Measurements from ENCODE around the gene NNMT. TPM values are rescaled to one million over a fixed set of nuclear protein-coding genes. Genes with fewer than 3 reads are reported as not detected.
"Not testable (repeated sequence)": the region's sequence is repeated elsewhere in the genome, so short reads cannot be mapped to it uniquely, and the experiment has no call there.

NNMT gene
- total RNA-seq, 1 donor from 2014 or later = 21.6 TPM

- DNase-seq = no peak
These were observed 13.9 kb downstream of the NNMT start for GRCh38 chr11:114310095-114310494.

- DNase-seq = no peak
These were observed 15.7 kb downstream of the NNMT start for GRCh38 chr11:114311946-114312345.

- DNase-seq = no peak
These were observed 17.9 kb downstream of the NNMT start for GRCh38 chr11:114314096-114314495.

DNA sequence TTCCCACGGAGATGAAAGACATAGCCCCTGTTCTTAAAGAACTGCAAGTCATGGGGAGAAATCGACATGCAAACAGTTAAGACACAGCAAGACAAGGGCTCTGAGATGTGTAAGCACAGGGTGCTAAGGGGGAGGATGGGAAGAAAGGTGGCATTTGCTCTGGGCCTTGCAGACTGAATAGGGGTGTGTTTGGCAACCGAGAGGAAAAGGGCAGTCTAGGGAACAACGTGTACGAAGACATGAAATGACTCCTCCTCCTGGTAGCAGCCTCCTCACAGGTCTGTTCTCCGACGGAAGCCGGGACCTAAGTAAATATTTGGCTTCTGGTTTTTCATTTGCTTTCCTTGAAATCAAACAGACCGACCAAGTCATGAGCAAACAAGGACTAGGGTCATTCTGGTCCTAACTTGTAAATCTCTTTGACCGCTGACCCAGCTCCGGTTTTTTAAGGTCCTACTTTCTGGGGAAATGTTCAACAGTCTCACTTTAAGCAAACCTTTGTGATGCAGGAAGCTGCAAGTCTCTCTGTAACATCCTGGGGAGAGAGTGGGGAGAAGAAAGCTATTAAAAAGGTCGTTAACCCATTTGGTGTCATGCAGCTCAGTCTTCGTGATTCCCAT lies 19.7 kb downstream of the NNMT start:
- no peak for DNase-seq

GRCh38 chr11:114316980-114317786 lies 21.0 kb downstream of the NNMT start:
- no peak for DNase-seq

- DNase-seq = peak; percentile 49
These were observed 21.6 kb downstream of the NNMT start for GRCh38 chr11:114317787-114318137.

DNA sequence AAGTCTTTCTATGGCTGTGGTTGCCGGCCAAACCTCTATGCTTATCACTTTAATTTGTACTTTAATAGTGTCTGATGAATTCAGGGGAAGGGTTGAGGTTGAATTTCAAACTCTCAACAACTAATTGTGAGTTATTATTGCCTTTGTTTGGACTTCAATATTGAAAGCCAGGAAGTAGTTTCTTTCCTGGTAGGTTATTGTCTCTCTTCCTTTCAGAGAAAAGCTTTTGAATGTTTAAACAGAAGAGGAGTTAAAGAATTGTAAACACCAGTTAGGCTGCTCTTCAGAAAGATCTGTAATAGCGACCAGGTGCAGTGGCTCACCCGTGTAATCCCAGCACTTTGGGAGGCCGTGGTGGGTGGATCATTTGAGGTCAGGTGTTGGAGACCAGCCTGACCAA lies 22.2 kb downstream of the NNMT start:
- no peak for DNase-seq

- no peak for DNase-seq
These were observed 23.6 kb downstream of the NNMT start for GRCh38 chr11:114319716-114320328.

GRCh38 chr11:114321621-114322257 lies 25.5 kb downstream of the NNMT start:
- no peak for DNase-seq

DNA sequence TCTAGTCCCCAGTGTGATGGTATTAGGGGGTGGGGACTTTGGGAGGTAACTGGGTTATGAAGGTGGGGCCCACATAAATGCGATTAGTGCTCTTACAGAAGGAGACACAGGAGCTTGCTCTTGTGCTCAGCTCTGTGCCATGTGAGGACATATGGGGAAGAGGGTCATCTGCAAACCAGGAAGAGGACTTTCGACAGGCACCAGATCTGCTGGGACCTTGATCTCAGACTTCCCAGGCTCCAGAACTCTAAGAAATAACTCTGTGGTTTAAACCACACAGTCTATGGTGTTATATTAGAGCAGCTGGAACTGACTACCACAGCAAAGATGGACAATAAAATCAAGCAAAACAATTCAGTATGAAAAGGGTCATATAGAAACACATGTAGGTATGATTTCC lies 26.7 kb downstream of the NNMT start:
- DNase-seq = no peak

DNA sequence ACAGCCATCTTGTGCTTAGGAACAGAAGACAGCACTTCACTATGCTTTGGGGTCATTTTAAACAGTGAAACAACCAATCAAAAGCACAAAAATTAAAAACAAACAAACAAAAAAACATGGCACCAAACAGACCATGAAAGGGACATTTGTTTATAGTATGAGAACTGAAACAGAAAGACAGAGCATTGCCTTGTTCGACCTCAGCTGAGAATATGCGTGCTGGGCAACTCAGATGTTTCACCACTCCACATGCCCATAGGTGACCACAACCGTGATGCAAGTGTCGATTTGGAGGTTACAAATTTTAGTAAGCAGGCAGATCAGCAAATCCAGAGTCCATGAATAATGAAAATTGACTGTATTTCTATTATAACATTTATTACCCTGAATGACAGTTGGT lies 30.0 kb downstream of the NNMT start:
- DNase-seq = no peak

DNA sequence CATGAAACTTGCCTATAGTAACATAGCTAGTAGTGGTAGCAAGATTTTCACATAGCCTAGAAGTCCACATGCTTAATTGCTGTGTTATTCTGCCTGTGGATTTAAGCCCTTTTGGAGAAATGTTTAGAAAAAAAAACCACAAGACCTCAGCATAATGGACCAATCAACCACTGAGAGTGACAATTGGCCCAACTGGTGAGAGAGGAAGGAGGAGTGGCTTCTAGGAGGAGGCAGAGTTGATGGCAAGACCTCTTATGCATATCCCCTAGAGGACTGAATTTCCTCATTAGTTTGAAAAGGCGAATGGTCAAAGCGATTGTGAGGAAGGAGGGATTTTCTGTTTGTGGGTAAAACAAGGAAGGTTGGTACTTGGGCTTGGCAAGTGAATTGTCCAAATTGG lies 30.6 kb downstream of the NNMT start:
- no peak for DNase-seq

DNA sequence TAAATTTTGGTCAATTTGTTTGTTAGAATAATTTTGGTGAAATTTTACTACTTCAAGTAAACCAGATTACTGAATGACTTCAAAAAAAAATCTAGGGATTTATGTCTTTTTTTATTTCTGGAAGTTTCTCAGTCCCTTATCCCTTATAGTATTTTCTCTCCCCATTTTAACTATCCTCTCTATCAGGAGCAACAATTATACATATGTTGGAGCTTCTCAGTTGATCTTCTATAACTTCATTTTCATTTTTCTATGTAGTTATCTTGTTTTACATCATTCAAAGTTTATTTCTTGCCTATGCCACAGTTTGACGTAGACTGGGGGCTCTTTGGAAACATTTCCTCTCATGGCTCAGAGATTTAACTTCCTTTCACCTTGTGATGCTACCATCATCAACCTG lies 34.2 kb downstream of the NNMT start:
- DNase-seq = no peak

- peak; percentile 77 for DNase-seq
These were observed 44.3 kb downstream of the NNMT start for GRCh38 chr11:114340311-114341131.

GRCh38 chr11:114341667-114342066 lies 45.5 kb downstream of the NNMT start:
- DNase-seq = not testable (repeated sequence)

DNA sequence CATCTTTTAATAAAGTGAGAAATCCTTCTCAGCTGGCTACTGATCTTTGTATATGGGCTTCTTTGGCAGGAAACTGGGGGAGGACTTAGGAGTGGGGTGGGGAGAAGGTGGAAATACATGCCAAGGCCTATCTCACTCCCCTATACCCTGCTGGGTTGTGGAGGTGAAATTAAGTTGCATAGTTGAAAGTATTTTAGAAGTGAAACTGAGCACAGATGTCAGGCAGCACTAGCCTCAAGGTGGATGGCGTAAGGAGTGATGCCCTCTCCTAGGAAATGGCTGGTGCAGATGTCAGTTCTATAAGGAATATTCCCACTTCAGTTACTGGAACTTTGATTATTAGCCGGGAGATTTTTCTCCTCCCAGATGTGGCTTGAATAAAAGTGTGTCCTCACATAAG lies 46.3 kb downstream of the NNMT start:
- no peak for DNase-seq

DNA sequence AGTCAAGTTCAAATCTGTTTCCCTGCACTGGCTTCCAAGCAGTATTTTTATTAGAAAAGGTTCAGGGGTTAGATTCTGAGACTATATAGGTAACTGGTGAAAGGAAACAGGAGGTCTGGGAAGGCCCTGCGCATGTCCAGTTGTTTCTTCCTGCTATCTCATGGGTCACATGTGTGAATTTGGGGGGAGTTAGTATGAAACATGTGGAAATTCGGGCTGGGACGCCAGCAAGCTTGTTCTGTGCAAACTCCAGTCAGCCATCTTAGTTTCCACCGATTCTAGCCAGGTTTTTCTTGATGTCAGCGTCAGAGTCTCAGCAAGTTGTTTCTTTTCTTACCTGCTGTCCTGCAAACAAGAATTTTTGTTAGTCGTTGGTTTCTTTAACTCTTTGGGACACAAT lies 46.8 kb downstream of the NNMT start:
- no peak for DNase-seq

DNA sequence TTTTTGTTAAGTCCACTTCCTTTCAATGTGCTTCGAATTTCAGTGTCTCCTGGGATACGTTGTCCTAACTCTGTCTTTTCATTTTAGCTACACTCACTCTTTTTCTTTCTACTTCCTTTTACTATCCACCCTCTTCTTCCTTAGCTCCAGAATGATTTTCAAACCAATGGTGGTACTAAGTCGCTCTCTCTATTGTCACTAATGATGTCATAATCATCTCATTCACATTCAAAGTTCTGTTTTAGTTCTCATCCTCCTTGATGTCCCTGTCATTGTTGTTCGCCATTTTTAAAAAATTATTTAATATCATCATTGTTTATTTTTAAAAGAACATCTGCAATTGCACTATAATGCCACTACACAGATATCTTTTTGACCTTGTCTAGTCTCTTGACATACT lies 47.3 kb downstream of the NNMT start:
- DNase-seq = no peak

- DNase-seq = no peak
These were observed 48.3 kb downstream of the NNMT start for GRCh38 chr11:114344494-114344893.

GRCh38 chr11:114345575-114346222 lies 49.5 kb downstream of the NNMT start:
- DNase-seq = no peak

DNA sequence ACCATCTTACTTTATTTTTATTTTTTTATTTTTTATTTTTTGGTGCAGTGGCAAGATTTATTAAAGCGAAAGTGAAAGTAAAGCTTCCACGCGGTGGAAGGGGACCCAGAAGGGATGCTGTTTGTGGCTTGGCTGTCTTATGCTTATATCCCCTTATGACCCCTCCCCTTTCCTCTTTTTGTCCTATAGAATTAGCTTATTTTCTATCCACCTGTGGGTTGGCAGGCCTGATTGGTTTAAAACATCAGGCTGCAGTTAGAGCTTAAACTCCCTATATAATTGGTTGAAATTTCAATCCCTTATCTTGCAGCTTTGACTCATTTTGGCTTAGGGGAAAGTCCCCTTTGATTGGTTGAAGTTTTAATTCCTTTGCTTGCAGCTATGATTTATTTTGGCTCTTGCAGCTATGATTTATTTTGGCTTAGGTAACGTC lies 50.5 kb downstream of the NNMT start:
- DNase-seq = no peak

Measured in tongue (tissue), 2 donors.